Upper lobe of right lung (tissue), 1 donor: ENCODE measurements around the gene AFG3L2. TPM values are rescaled to one million over a fixed set of nuclear protein-coding genes. Genes with fewer than 3 reads are reported as not detected.

ENCODE experiments used
- ATAC-seq: fragments of 200-7000 bp; cut with Tn5 transposase; one replicate; pipeline ENCODE4 v1.9.1; 2020; ENCODE audit warnings: mild to moderate bottlenecking, moderate library complexity
- DNase-seq: peaks from one replicate; pipeline ENCODE4 v3.0.0-alpha.2; 2020
- H3K27ac ChIP-seq: fragments of 200-600 bp; one replicate; pipeline ENCODE4 v1.8.0; 2022
- H3K27me3 ChIP-seq: fragments of 200-600 bp; one replicate; pipeline ENCODE4 v1.8.0; 2022; ENCODE audit warnings: mild to moderate bottlenecking
- H3K36me3 ChIP-seq: fragments of 200-600 bp; one replicate; pipeline ENCODE4 v1.8.0; 2022
- H3K4me1 ChIP-seq: fragments of 200-600 bp; one replicate; pipeline ENCODE4 v1.8.0; 2022
- H3K4me3 ChIP-seq: fragments of 200-600 bp; one replicate; pipeline ENCODE4 v1.8.0; 2022; ENCODE audit warnings: mild to moderate bottlenecking
- H3K9me3 ChIP-seq: fragments of 200-600 bp; one replicate; pipeline ENCODE4 v1.8.0; 2022
- CTCF ChIP-seq: fragments of 200-600 bp; IDR thresholded peaks from one replicate; pipeline ENCODE4 v1.8.0; 2022; ENCODE audit warnings: antibody characterized with exemption
- intact Hi-C: fragments of 100-400 bp; cut with DNase I; formaldehyde crosslinking; loops from one replicate; pipeline ENCODE4 v1.11.0; 2022
- total RNA-seq: library from RNA; stranded (reverse); fragmentation: NEBNext Ultra II Directional; extraction: Animal tissue kit (Norgen Biotek cat#: 25700); gene quantifications from one replicate; pipeline ENCODE4 v1.2.1, GENCODE V29; 2021
- donor health status: DM: no; HTN: yes; CAD: no; lungs with severe emphysema.

AFG3L2 gene
- total RNA-seq, 1 donor from 2014 or later: 35.4 TPM

DNA sequence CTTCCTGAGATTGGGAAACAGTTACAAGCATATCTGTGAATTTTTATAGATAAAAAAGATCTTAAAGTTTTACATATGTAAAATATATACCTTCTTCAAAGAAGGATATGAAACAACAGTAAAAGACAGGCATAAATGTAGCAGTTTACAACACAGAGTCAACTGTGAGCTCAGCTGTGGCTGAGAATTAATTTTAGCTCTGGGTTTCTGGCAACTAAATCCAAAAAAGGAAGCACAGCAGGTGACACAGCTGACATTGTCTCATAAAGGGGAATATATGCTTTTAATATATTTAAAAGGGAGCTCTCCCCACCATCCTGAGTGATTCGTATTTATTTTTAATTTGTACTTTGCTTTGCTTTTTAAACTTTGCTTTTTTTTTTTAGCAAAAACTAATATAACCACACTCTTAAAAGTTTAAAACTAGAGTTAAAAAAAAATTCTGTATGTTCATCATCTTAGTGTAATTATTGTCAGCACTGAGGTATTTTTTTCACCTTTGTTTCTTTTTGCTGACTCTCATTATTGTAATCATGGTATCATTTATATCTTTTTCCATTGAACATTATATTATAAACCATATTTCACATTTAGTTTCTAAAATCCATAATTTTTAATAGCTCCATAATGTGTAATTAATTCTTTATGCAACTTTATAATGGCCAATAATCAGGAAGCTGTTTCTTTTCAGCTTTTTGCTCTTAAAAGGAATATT lies 62.3 kb downstream of the AFG3L2 start:
- no peak for DNase-seq
- peaks cover 25% of the 10 kb centered on the region for H3K4me1 ChIP-seq
- no peak overlapping the region for H3K27ac ChIP-seq
- TF ChIP-seq CTCF: no peak
- intact Hi-C loops: no loop called here
- H3K4me3 ChIP-seq: no peak overlapping the region
- no peaks in the 10 kb centered on the region for H3K9me3 ChIP-seq
- peaks cover 53% of the 10 kb centered on the region for H3K36me3 ChIP-seq
- no peak for ATAC-seq
- H3K27me3 ChIP-seq: no peaks in the 10 kb centered on the region

DNA sequence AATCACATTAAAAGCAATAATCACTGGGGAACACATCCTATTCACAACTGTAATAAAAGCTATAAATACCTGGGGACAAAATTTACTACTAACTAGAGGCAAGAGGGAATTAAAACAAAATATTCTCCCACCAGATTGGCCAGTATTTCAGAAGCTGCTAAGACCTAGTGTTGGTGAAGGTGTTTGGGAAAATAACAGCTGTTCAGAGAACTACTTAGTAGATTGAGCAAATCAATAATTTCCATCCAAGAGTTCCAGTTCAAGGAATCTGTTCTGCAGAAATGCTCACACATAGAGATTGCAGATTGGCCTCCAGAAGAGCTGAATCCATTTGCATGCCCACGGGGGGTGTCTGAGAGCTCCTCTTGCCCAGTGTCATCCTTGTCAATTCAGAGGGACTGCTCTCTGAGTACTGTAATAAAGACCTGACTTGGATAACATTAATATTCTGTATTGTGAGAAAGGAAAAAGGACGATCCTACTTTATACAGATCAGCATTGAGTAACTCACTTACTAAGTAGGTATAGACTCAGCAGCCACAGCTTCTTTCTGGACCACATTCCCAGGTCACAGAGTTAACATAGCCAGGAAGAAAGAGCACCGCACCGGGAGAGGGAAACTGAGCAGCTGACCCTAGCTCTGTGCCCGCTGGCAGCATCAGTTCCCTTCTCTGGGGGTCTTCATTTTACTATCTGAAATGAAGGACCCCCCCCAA lies 63.3 kb downstream of the AFG3L2 start:
- no peaks in the 10 kb centered on the region for H3K9me3 ChIP-seq
- no peak for DNase-seq
- TF ChIP-seq CTCF: no peak

GRCh38 chr18:12312976-12313375 lies 64.1 kb downstream of the AFG3L2 start:
- Histone ChIP-seq H3K4me3 (no peak overlapping the region), H3K27me3 (no peaks in the 10 kb centered on the region), H3K9me3 (no peaks in the 10 kb centered on the region), H3K36me3 (peaks cover 49% of the 10 kb centered on the region), H3K4me1 (peaks cover 24% of the 10 kb centered on the region), H3K27ac (no peak overlapping the region)
- no peak for TF ChIP-seq CTCF
- intact Hi-C loops: no loop called here
- DNase-seq: no peak
- no peak for ATAC-seq

More for the DNA sequence above, 63.3 kb downstream of the AFG3L2 start:
- Histone ChIP-seq H3K36me3 (peaks cover 49% of the 10 kb centered on the region), H3K27ac (no peak overlapping the region), H3K4me3 (no peak overlapping the region), H3K27me3 (no peaks in the 10 kb centered on the region), H3K4me1 (peaks cover 29% of the 10 kb centered on the region)
- ATAC-seq: no peak
- intact Hi-C loops: no loop called here

DNA sequence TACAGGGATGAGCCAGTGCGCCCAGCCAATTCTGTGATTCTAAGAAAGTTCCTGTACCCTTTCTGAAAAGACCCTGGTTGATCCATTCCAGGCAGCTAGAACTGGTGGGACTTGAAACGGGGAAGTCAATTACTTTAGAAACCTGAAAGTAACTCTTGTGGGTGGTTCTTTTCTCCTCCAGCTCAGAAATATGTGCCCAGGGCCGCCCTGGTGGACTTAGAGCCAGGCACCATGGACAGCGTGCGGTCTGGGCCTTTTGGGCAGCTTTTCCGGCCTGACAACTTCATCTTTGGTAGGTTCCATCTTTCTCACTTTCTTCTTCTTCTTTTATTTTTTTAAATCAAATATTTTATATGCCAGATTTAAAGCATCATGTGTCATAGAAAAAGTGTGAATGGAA lies 66.3 kb downstream of the AFG3L2 start:
- no peak for ATAC-seq
- Histone ChIP-seq H3K9me3 (no peaks in the 10 kb centered on the region), H3K27ac (no peak overlapping the region), H3K36me3 (peaks cover 45% of the 10 kb centered on the region), H3K27me3 (no peaks in the 10 kb centered on the region), H3K4me3 (no peak overlapping the region), H3K4me1 (peaks cover 19% of the 10 kb centered on the region)
- intact Hi-C loops: no loop called here
- DNase-seq: no peak
- no peak for TF ChIP-seq CTCF

DNA sequence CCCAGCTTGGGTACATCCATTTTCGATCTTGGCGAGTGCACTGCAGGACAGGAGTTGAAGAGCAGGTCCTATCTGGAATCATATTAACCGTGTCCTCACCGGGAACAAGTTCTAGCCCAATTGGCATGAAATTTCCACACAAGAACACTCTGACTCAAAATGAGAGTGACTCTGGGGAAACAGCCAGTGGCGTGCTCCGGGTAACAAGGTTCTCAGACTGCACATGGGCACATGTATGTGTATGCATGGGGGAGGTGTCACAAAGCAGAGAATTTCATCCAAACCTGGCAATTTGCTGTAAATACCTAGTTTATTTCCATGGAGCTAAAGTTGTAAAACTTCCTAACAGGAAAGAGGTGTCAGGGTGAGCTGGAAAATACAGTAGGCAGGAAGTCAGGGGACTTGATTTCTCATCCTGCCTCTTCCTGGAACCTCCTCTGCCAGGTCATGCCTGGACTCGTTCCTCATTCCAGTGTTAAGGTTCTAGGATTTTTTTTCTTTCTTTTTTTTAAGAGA lies 67.3 kb downstream of the AFG3L2 start:
- H3K4me3 ChIP-seq: peak overlapping the region; percentile 76
- peak overlapping the region; percentile 96 for H3K27ac ChIP-seq
- no peak for DNase-seq
- intact Hi-C loops: no loop called here
- ATAC-seq: no peak
- peaks cover 19% of the 10 kb centered on the region for H3K4me1 ChIP-seq
- H3K9me3 ChIP-seq: no peaks in the 10 kb centered on the region
- TF ChIP-seq CTCF: no peak
- peaks cover 37% of the 10 kb centered on the region for H3K36me3 ChIP-seq
- no peaks in the 10 kb centered on the region for H3K27me3 ChIP-seq
